Endometrial microvascular endothelial cells (primary cell): ENCODE data around the gene GALR2. TPM values are rescaled to one million over a fixed set of nuclear protein-coding genes. Genes with fewer than 3 reads are reported as not detected.
"Not testable (repeated sequence)": the region's sequence is repeated elsewhere in the genome, so short reads cannot be mapped to it uniquely, and the experiment has no call there.

Source experiments
- in situ Hi-C: cut with HindIII; loops from 2 replicates; pipeline ENCODE4 v1.10.0; 2017; ENCODE audit warnings: low sequenced_read_pairs, low pct_unique_long_range_greater_than_20kb; ENCODE audit errors: inconsistent ontology term
- total RNA-seq: library from RNA; depleted of rRNA; stranded (reverse); fragments of >200 nt; gene quantifications from one replicate; pipeline ENCODE4 v1.2.3, GENCODE V29; 2015; ENCODE audit errors: inconsistent ontology term

Gene GALR2
- total RNA-seq, 1 donor from 2014 or later, result not detected

DNA sequence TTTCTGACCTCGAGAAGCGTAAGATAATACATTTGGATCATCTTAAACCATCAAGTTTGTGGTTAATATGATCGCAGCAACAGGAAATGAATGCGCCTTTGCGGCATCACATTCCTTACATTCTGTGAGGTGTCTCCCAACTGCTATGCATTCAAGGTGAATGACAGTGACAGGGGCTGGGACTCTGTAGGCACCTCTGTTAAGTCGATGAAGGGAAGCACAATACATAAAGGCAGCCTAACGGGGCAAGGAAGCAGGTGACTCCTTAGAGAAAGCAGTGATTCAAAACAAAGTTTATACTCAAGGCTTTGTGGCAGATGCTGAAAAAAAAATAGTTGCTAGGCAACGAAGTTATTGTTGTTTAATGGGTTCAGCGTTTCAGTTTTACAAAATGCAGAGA is 25.9 kb upstream of the GALR2 start:
- in situ Hi-C loops, result no loop called here

DNA sequence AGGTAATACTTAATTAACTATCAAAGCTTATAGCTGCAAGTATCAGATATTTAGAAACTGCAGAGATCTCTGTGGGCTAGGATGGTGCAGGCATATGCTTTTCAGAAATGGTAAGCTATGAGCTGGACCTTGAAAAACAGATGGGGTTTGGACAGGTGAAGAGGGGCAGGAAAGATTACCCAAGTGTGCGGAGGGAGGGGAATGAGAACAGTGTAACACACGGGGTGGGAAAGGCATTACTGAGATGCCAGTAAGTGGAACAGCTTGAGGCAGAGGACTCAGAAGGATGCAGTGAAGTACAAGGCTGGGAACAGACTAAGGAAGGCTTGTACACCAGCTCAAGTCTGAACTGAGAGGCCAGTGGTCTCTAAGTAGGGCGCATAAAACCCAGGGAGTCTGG is 25.3 kb upstream of the GALR2 start:
- in situ Hi-C loops, result no loop called here

DNA sequence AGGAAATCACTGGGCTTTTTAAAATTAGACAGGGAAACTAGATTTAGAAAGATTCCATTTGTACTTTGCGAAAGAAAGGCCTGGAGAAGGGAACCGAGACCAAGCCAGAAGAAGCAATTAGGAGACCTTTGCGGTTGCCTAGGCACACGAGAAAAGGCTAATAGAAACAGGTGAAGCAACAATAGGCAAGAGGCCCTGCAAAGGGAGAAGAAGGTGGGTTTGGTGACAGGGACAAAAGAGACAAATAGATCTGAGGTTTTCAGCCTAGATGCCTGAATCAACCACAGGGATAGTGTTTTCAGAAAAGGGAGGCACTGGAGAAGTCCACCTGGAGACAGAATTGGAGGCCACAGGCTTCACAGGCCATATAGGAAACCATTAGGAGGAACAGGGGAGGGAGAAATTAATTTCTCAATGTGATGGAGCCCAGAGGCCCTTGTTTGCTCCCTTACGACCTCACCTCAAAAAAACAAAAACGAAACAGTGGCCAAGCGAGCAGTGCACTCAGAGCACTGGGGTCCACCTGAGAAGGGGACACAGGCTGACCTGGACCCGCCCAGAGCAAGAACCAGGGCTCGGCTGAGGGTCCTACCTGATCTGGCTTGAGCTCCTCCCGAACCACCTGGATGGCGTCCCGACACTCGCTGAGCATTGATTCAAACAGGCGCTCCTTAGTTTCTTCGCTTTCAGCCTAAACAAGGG is 24.6 kb upstream of the GALR2 start:
- in situ Hi-C loops, result no loop called here

DNA sequence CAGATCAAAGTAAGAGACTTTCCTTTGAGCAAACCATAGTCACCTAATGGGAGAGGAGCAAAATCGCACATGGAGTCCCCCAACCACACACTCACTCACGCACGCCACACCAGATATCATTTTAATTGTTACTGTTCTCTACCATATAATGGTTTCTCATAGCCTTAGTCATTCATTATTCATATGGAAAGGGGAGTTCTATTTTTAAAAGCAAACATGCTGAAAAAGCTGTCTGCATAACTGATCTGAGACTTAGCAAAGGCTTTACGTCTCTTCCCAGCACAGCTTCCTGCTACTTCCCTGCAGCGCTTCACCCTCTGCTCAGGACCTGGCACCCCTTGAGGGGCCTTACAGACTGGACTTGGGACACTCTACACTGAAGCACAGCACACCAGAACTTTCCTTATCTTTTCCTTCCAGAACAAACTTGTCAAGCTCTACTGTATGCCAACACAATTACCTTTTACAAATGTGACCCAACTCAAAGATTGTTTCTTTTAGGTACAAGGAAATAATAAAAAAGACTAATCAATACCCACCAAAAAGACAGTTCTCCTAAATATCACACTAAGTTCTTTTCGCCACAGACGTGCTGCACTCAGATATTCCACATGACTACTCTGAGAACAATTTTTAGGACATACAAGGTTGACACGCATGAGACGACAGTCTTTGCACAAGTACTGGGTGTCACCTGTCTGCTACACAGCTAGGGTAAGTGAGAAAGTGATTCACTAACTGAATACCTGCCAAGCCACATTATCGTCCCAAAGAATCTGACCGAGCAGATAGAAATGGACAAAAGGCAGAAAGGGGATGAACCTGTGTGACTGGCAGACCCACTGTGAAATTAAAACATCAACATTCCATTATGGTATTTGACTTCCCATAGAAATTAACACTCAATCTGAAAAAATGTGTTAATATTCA is 23.8 kb upstream of the GALR2 start:
- in situ Hi-C loops, result no loop called here

DNA sequence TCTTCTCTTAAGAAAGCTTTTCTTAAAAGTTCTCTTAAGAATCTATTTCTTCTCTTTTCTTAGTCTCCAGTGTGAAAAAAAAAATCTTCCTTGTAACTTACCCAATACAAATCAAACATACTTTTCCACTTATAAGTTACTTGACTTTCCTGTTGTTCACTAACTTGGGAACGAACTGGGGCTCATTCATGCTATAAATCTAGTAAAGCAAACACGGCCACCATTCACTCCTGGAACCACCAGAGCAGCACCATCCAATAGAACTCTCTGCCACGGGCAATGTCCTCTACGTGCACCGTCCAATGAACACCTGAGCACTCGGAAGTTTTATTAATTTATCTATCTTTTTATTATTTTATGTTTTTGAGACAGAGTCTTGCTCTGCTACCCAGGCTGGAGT is 23.0 kb upstream of the GALR2 start:
- in situ Hi-C loops, result no loop called here

DNA sequence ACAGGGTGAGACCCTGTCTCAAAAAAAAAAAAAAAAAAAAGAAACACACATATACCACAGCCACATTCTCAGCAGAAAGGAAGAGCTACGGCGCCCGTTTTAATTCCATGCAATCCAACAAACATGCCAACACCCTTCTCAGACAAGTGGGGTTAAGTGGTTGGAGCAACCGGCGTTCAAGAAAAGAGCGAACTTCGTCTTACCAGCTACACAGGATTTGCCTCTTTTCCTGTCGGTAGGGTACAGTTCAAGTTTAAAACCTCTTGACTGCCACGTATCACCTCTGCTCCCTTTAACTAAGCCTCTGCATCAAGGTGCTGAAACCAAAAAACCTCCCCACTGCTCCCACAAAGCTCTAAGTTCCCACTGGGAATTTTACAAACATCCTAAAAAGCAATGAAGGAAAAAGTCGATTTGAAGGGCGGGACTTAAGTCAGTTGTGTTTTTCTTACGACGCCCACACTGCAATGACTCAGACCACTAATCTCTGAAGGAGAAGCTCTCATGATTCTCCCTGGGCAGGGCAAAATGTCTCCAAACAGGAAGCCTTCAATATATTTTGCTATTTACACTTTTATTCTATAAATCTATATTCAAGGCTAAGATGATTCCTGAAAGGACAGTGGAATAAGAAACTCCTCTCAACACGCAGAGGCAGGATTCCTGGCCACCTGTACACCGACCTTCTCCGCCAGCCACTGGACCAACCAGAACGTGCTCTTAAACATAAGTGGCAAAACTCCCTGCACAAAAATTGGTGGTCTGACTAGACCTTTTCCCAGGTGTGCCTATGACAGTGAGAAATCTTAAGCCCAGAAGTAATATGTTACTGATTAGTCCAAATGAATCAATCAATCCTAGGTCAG is 21.1 kb upstream of the GALR2 start:
- in situ Hi-C loops, result no loop called here

DNA sequence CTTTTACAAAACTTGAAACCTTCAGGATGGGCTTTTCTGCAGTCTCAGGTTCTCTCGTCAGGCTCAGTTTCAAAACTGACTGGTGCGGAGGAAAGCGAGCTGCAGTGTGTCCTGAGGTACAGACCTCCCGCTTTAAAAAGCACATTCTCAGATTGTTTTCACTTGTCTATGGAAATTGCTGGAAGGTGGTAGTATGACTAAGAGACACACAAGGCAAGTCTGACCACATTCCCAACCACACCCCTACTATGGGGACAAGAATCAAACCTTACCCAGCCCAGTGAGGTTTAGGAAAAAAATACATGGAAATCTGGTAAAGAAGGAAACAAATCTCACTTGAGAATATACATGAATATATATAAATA is 20.5 kb upstream of the GALR2 start:
- in situ Hi-C loops, result no loop called here

DNA sequence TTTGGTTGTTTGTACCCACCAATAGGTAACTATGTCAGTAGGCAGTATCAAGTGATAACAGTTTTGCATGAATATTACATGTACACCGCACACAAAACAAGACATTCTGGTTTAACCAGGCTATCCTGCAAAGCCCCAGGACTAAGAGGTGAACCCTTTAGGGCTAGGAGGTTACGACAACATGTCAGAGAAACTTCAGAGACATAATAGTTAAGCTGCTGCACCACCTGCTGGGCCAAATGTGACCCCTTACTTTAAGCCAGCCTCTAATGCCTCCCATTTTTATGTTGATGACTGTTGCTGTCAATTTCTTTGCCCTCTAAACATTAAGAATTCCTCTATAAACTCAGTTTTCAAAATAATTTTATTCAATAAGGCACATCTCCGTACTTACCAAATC is 17.7 kb upstream of the GALR2 start:
- in situ Hi-C loops, result no loop called here

DNA sequence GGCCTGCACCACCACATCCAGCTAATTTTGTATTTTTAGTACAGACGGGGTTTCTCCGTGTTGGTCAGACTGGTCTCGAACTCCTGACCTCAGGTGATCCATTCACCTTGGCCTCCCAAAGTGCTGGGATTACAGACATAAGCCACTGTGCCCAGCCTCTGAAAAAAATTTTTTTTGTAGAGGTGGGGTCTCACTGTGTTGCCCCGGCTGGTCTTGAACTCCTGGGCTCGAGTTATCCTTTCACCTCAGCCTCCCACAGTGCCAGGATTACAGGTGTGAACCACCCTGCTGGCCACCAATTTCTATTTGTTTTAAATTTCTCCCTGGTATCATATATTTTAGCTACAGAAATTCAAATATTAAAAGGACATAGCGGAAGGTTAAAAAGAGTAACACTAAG is 16.3 kb upstream of the GALR2 start:
- in situ Hi-C loops, result not testable (repeated sequence)

DNA sequence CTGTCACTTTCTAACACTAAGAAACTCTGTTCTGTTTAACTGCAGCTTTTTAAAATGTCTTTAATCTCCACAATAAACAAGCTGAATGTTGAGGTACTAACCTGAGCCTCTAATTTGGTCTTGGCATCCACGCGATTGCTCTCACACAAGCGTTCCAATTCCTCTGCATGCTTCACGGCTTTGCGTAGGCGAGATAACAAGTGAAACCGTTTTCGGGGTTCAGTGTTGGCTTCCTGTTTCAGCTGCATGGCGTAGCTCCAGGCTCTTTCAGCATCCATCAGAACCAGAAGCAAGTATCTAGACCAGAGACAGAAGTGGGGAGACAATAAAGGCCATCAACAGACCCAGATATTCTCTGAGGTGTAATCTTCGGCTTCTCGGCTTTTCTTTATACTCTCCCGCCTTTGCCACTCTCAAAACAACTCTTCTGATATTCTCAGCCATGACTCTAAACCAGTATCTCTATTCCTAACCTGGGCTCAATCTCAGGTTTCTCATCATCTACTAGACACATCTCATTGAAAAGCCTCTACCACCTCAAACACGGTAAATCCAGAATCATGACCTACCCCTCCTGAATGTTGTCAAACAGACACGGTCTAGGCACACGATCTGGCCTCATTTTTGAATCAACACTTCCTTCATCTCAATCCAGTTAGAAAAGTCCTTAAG is 10.6 kb upstream of the GALR2 start:
- in situ Hi-C loops, result no loop called here

DNA sequence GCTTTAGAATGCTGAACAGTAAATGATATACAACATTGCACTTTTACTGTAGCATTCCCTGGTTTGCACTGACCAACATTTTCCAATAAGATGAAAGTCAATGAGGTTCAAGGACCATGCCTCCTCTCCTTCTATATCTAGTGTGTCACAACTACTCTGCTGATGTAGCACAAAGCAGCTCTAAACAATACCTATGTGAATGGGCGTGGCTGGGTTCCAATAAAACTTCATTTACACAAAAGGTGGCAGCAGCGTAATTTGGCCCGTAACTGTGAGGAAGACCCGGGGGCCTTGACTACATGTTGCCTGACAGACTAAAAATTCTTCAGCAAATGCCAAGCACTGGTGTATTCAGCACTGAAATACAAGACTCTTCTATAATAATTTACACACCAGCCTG is 8.8 kb upstream of the GALR2 start:
- in situ Hi-C loops, result no loop called here

DNA sequence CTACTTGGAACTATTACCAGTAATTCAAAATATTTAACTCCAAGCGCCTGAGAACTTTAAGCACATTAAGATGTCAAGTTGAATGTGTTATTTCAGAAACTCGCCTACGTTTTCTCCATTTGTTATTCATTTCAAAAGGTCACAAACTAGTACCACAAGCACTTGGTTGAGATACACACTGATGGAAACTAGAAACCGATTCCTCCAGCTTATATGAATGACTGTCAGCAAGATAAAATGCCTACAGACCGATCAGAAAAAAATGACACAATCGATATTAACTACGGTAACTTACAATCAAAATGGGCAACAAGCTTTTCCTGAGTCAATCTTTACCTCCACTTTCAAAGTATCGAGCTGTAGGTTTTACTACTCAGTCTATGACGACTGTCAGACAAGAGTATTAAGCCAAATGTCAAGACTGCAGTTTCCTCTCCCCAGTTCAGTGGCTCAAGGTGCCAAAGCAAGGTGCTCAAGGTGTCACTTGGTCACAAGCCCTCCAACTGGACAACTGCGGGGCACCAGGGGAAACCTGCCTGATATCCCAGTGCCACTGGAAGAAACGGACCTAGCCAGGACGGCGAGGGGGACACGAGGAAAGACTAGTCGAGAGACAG is 2.9 kb upstream of the GALR2 start:
- in situ Hi-C loops, result no loop called here

DNA sequence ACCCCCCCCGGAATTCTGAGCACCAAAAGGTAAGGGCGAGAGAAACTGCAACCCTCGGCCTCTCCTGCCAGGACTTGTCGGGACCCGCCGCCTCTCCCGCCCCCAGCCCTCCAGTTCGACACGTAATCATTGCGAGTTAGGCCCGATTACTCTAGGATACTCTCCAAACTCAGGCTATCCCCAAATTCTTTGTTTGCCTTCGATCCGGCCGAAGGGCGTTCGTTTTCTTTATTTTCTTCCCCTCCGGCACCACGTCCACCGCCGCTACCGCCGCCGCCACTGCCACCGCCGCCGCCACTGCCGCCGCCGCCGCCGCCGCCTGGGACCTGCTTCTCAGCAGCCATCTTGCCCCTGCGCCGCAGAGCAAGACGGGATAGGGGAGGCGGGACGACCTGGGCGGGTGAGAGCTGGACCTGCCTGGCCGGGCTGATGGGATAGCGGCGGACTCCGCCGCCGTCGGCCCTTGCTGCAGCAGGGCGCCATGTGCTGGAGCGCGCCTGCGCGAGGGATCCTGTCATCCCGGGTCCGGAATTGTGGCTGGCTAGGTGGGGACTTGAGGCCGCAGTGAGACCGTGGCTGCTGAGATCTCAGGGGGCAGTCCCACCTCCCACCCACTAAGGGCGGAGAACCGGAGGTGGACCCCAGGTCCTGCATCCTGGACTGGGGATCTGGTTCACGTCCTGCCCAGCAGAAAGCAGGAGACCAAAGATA is 2.3 kb upstream of the GALR2 start, which contains the start of gene SRP68:
TSS of gene SRP68 (minus strand) at position 370 of the 711 bp plus-strand sequence. CDS start at position 344, 26 bp downstream.
- in situ Hi-C loops, result no loop called here

DNA sequence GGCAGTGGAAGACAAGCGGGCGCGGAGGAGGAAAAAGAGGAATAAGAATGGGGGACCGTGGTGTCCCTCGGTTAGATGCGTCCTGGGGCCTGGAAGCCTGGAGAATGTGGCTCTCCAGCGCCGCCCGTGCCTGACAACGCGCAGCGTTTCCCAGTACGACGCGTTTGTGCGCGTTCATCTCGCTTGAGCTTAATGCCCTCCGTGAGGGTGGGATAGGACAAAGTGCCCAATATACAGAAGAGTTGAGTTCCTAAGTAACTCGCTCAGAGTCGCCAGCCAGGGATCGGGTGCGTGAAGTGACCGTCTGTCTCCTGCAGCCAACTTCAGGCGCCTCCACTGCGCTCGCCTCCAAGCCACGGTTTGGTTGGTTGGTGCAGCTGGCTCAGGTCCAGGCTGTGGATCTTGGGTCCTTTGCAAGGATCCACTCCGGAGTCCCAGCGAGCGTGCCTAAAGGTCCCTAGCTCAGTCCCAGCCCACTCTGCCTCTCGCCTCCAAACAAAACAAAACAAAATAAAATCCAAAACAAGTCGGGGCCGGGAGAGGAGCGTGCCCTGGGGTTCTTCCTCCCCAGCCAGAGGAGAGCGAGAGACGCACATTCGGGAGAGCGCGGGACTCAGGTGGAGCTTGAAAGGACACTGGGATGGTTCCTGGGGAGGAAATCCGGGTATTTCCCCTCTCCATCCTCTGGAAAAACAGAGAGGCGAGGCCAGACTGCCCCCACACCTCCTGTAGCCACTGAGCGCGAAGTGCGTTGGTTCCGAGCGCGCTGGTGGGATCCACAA is 974 bp downstream of the GALR2 start:
- in situ Hi-C loops, result no loop called here

DNA sequence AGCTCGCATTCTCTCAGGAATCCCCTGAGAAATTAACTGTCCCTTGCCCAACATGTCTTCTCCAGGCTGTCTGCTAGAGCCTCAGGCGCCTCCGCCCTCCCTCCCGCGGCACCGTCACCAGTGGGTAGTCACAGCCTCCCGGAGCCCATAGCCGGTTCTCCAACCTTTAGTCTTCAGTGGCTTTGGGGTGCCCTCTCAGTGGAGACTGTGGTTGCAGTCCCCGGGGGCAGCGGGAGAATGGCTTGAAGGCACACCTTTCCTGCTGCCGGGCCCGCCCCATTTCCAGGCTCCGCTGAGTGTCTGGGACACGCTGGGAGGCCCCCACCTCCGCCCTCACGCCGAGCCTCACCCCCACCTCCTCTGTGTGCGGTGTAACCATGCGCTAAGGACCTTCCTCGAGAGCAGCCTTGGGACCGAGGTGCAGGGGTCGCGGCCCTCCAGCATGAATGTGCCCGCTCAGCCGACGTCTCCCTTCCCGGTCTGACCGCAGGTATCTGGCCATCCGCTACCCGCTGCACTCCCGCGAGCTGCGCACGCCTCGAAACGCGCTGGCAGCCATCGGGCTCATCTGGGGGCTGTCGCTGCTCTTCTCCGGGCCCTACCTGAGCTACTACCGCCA is 1.7 kb downstream of the GALR2 start:
- in situ Hi-C loops, result no loop called here

DNA sequence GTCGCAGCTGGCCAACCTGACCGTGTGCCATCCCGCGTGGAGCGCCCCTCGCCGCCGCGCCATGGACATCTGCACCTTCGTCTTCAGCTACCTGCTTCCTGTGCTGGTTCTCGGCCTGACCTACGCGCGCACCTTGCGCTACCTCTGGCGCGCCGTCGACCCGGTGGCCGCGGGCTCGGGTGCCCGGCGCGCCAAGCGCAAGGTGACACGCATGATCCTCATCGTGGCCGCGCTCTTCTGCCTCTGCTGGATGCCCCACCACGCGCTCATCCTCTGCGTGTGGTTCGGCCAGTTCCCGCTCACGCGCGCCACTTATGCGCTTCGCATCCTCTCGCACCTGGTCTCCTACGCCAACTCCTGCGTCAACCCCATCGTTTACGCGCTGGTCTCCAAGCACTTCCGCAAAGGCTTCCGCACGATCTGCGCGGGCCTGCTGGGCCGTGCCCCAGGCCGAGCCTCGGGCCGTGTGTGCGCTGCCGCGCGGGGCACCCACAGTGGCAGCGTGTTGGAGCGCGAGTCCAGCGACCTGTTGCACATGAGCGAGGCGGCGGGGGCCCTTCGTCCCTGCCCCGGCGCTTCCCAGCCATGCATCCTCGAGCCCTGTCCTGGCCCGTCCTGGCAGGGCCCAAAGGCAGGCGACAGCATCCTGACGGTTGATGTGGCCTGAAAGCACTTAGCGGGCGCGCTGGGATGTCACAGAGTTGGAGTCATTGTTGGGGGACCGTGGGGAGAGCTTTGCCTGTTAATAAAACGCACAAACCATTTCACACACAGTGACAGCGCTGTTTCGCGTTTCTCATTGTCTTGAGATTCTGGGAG is 2.4 kb downstream of the GALR2 start:
- in situ Hi-C loops, result no loop called here
